A549 treated with Hydrocortisone at 1 μM for 4 hours (cell line): ENCODE data around the gene CA7. TPM values are rescaled to one million over a fixed set of nuclear protein-coding genes. Genes with fewer than 3 reads are reported as not detected.

Source experiments
- total RNA-seq: library from RNA; stranded (reverse); fragments of 200-300 nt; extraction: Qiagen RNA extraction; gene quantifications from 5 replicates; pipeline ENCODE4 v1.2.3, GENCODE V29; 2022

The CA7 gene
- total RNA-seq, result 0.09 TPM in 1 of 5 replicates, not detected in the others

GRCh38 chr16:66844342-66845079 lies at the start of gene CA7:
CA7 (plus strand) TSS chr16:66844414; CDS start chr16:66844488, 74 bp downstream.

DNA sequence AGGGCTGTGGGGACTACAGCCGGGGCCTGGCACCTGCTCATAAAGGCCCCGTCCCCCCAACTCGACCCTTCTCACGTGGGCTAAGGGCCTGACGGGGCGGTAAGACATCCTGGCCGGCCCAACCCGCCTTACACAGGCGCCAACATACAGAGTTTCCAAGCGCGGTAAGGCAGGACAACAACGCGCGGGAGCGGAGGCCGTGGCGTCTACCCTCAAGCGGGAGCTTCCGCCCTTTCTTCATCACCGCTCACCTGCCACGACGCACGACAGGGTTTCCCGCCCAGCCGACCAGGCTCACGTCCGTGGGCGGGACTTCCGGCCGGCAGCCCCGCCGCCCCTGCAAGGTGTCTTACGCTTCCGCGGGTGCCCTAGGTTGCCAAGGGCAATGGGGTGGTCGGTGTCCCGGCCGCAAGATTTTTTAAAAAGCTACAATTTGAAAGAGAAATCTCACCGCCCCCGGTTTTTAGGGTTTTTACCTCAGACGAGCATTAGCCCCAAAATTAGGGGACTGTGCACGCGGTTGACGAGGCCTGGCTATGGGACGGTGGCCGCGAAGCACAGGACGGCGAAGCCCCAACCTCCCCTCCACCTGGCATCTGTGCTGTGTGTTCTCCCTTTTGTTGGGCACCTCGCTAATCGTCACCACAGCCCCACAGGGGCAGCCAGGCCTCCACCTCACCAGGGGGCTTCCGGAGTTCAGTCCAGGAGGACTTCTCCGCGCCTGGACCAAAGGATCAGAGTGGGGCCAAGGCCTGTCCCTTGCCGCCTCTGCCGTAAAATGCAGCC lies 42.7 kb upstream of the CA7 start, which contains the start of gene TERB1:
TERB1 (minus strand) TSS at position 265 of the 786 bp plus-strand sequence. CDS start 4,786 bp downstream, outside the sequence.

GRCh38 chr16:66830422-66831404 lies 13.5 kb upstream of the CA7 start, which contains the start of gene NAE1:
NAE1 (minus strand) TSS chr16:66830976; CDS start chr16:66830899, 77 bp downstream.

DNA sequence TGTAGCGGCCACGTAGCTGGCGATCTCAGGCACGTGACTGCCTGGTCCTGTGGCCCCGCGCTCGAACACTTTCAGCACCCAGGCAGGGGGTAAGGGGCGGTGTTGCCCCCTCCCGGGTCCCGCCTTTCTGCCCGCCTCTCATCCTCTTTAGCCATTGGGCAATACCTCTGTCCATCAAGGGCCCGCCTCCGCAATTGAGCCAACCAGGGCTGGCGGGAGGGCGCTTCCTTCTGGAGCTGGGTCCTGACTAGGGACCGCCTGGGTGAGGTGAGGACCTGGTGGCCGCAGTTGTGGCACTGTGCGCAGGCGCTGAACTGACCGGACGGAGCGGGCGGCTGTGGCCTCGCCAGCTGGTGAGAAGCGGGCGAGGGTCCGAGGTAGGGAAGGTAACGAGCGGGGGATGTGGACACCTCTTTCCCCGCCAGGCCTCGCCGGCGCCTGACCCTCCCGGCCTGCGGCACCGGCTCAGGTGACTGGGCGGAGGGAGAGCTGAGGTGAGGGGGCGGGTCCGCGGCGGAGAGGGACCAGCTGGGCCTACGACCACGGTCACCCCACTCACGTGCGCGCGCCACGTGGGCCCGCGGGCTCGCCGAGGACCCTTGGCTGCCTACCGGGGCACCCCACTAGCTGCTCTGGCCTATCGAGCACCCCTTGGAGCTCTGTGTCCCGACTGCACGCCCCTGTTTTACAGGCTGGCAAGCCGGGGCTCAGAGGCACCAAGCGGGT lies 36.2 kb downstream of the CA7 start, which contains the start of gene PDP2:
PDP2 (plus strand) TSS at position 228 of the 726 bp plus-strand sequence. CDS start 3,770 bp downstream, outside the sequence.

Other genes starting within 250 kb of the CA7 start
- gene CMTM3, start 239.7 kb upstream of the CA7 start, total RNA-seq, result 94.0 to 99.9 TPM (median 98.6 TPM) in 5 replicates
- gene CMTM4, start 147.7 kb upstream of the CA7 start, total RNA-seq, result 20.6 to 41.2 TPM (median 34.9 TPM) in 5 replicates
- 38.1 to 67.8 TPM (median 49.2 TPM) in 5 replicates for gene DYNC1LI2, start 92.8 kb upstream of the CA7 start, total RNA-seq
- gene TERB1, start 42.8 kb upstream of the CA7 start, total RNA-seq, result 0.06 TPM in 1 of 5 replicates, not detected in the others
- 59.8 to 73.7 TPM (median 69.0 TPM) in 5 replicates for gene NAE1, start 13.4 kb upstream of the CA7 start, total RNA-seq
- 4.6 to 8.2 TPM (median 6.3 TPM) in 5 replicates for gene PDP2, start 36.1 kb downstream of the CA7 start, total RNA-seq
- gene CDH16, start 74.5 kb downstream of the CA7 start, total RNA-seq, result 5.9 to 7.4 TPM (median 6.6 TPM) in 5 replicates
- gene RRAD, start 81.1 kb downstream of the CA7 start, total RNA-seq, result 39.6 to 64.4 TPM (median 54.9 TPM) in 5 replicates
- 127 to 194 TPM (median 183 TPM) in 5 replicates for gene CIAO2B, start 90.0 kb downstream of the CA7 start, total RNA-seq
- gene CES2, start 91.1 kb downstream of the CA7 start, total RNA-seq, result 32.6 to 40.2 TPM (median 35.1 TPM) in 5 replicates
- gene CES3, start 116.9 kb downstream of the CA7 start, total RNA-seq, result 2.0 to 2.5 TPM (median 2.5 TPM) in 5 replicates
- 3.4 to 4.1 TPM (median 3.7 TPM) in 5 replicates for gene CES4A, start 144.2 kb downstream of the CA7 start, total RNA-seq
- gene CBFB, start 184.7 kb downstream of the CA7 start, total RNA-seq, result 49.9 to 68.7 TPM (median 52.8 TPM) in 5 replicates